HG02763 (cell line): ENCODE measurements around the gene LRBA.
"Not testable (repeated sequence)": the region's sequence is repeated elsewhere in the genome, so short reads cannot be mapped to it uniquely, and the experiment has no call there.

Experiments
- ATAC-seq: cut with Tn5 transposase; IDR thresholded peaks from one replicate; pipeline ENCODE4 v1.9.1; 2021; ENCODE audit warnings: mild to moderate bottlenecking, moderate library complexity; ENCODE audit not compliant: unreplicated experiment

Gene LRBA

GRCh38 chr4:150679765-150680343 lies 335.2 kb downstream of the LRBA start:
- ATAC-seq: no peak

GRCh38 chr4:150679018-150679764 lies 335.9 kb downstream of the LRBA start:
- no peak for ATAC-seq

- ATAC-seq: no peak
These were observed 341.3 kb downstream of the LRBA start for GRCh38 chr4:150673793-150674192.

- ATAC-seq: no peak
These were observed 346.3 kb downstream of the LRBA start for GRCh38 chr4:150668824-150669223.

GRCh38 chr4:150664935-150665334 lies 350.1 kb downstream of the LRBA start:
- no peak for ATAC-seq

GRCh38 chr4:150662686-150663085 lies 352.4 kb downstream of the LRBA start:
- no peak for ATAC-seq

- ATAC-seq: not testable (repeated sequence)
These were observed 353.5 kb downstream of the LRBA start for GRCh38 chr4:150661551-150661950.

- not testable (repeated sequence) for ATAC-seq
These were observed 356.8 kb downstream of the LRBA start for GRCh38 chr4:150658258-150658657.

GRCh38 chr4:150656891-150657290 lies 358.2 kb downstream of the LRBA start:
- no peak for ATAC-seq

GRCh38 chr4:150650751-150651150 lies 364.3 kb downstream of the LRBA start:
- no peak for ATAC-seq

GRCh38 chr4:150648123-150648522 lies 367.0 kb downstream of the LRBA start:
- ATAC-seq: no peak

GRCh38 chr4:150647008-150647407 lies 368.1 kb downstream of the LRBA start:
- no peak for ATAC-seq

- ATAC-seq: no peak
These were observed 373.5 kb downstream of the LRBA start for GRCh38 chr4:150641612-150642011.

GRCh38 chr4:150632639-150633038 lies 382.4 kb downstream of the LRBA start:
- ATAC-seq: no peak

- ATAC-seq: no peak
These were observed 387.0 kb downstream of the LRBA start for GRCh38 chr4:150628073-150628472.

- no peak for ATAC-seq
These were observed 390.1 kb downstream of the LRBA start for GRCh38 chr4:150625033-150625432.

- ATAC-seq: no peak
These were observed 391.0 kb downstream of the LRBA start for GRCh38 chr4:150624055-150624454.

GRCh38 chr4:150619042-150619441 lies 396.0 kb downstream of the LRBA start:
- ATAC-seq: no peak

GRCh38 chr4:150609131-150609530 lies 406.0 kb downstream of the LRBA start:
- ATAC-seq: no peak

GRCh38 chr4:150600812-150601445 lies 414.2 kb downstream of the LRBA start:
- ATAC-seq: no peak

- ATAC-seq: no peak
These were observed 415.5 kb downstream of the LRBA start for GRCh38 chr4:150599547-150599946.

GRCh38 chr4:150598909-150599308 lies 416.2 kb downstream of the LRBA start:
- ATAC-seq: no peak
